ENCODE measurements around the gene CTNNA3. TPM values are rescaled to one million over a fixed set of nuclear protein-coding genes. Genes with fewer than 3 reads are reported as not detected.

The CTNNA3 gene
- total and polyA plus RNA-seq, 4 experiments from 2014 or later, result not detected

DNA sequence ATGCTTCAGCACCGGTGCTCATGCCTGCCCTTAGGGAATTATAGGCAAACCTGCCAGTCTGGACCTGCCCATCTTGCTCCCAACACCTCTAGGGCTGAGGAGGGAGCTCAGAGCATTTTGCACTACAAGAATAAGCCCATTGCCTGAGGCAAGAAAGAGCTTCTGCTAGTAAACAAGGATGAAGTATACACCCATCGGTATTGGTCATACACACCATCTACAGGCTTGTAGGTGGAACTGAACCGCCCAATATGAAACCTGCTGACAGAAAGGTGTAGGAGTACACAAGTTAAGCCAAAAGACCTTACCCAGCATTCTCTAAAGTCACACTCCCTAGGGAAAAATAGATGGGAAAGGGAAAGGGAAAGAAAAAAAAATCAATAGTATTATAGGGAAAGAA is 1727.1 kb downstream of the CTNNA3 start:
- Histone ChIP-seq H3K4me3 (ENCODE audit: low read length in 2 of 2) (no peak overlapping the region), H3K36me3 (ENCODE audit: insufficient read depth, low read length) (no peaks in the 10 kb centered on the region), H3K27me3 (ENCODE audit: insufficient read depth, low read length) (no peaks in the 10 kb centered on the region), H3K9me3 (ENCODE audit: control insufficient read depth in 1 of 2, low read length in 2 of 2) (no peaks in the 10 kb centered on the region), H3K27ac (ENCODE audit: low read depth, low read length) (no peak overlapping the region), H3K4me1 (ENCODE audit: insufficient read depth, low read length) (no peaks in the 10 kb centered on the region)
- intact Hi-C loops (cut with micrococcal nuclease), result no loop called here
- Mint-ChIP-seq H3K9me3 (peaks cover 0 to 18% (median 5%) of the 10 kb centered on the region in 8 donors), H3K4me1 (no peaks in the 10 kb centered on the region), H3K36me3 (no peaks in the 10 kb centered on the region), H3K27ac (no peak overlapping the region), H3K4me3 (no peak overlapping the region), H3K27me3 (no peaks in the 10 kb centered on the region)
- ChIA-PET POLR2A (ENCODE audit: partially characterized antibody) (no interaction called here), CTCF (ENCODE audit: partially characterized antibody) (no interaction called here)
- DNase-seq, result no peak

DNA sequence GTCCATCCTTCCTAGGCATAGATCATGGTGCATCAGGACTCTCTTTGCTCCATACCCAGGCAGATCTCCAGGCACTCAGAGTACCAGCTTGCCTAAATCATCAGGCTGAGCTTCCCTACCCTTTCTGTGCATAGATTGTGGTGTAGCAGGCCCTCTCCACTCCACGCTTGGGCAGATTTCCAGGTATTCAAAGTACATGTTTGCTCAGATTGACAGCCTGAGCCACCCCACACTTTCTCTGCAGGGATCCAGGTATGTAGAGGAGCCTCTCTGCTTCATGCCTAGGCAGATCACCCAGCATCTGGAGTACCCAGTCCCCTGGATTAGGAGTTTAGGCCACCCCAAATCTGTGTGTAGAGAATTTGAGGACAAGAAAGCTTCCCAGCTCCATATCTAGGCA is 1727.6 kb downstream of the CTNNA3 start:
- Mint-ChIP-seq H3K9me3 (peaks cover 0 to 17% (median 5%) of the 10 kb centered on the region in 8 donors), H3K27ac (no peak overlapping the region), H3K4me3 (no peak overlapping the region), H3K4me1 (no peaks in the 10 kb centered on the region), H3K36me3 (no peaks in the 10 kb centered on the region), H3K27me3 (no peaks in the 10 kb centered on the region)
- H3K36me3 ChIP-seq (ENCODE audit: insufficient read depth, low read length), result no peaks in the 10 kb centered on the region
- H3K4me3 ChIP-seq (ENCODE audit: low read length in 2 of 2), result no peak overlapping the region
- H3K9me3 ChIP-seq (ENCODE audit: control insufficient read depth in 1 of 2, low read length in 2 of 2), result no peaks in the 10 kb centered on the region
- DNase-seq, result no peak
- POLR2A ChIA-PET (ENCODE audit: partially characterized antibody), result no interaction called here
- no peak overlapping the region for H3K27ac ChIP-seq (ENCODE audit: low read depth, low read length)
- no peaks in the 10 kb centered on the region for H3K27me3 ChIP-seq (ENCODE audit: insufficient read depth, low read length)
- intact Hi-C loops (cut with micrococcal nuclease), result no loop called here
- CTCF ChIA-PET (ENCODE audit: partially characterized antibody), result no interaction called here
- H3K4me1 ChIP-seq (ENCODE audit: insufficient read depth, low read length), result no peaks in the 10 kb centered on the region

DNA sequence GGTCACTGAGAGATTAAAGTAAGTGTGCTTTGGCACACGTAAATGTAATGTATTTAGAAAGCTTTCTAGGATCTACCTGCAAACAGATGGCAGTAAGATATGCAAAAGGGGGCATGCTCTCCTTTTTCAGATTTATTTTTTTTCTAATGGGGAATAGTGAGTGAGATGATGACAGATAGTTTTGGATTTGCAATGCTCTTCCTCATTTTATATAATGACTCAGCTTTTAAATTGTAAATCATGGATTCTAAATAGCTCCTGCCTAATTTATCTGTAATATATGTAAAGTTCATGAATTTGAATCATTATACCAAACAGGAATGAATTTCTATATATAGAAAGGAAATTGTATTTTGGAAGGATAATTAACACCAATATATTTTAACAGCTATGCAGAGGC is 1731.8 kb downstream of the CTNNA3 start:
- intact Hi-C loops (cut with micrococcal nuclease), result no loop called here
- Mint-ChIP-seq H3K36me3 (no peaks in the 10 kb centered on the region), H3K9me3 (peaks cover 0 to 26% (median 10%) of the 10 kb centered on the region in 8 donors), H3K4me1 (no peaks in the 10 kb centered on the region), H3K27ac (no peak overlapping the region), H3K4me3 (no peak overlapping the region), H3K27me3 (no peaks in the 10 kb centered on the region)
- Histone ChIP-seq H3K36me3 (ENCODE audit: insufficient read depth, low read length) (no peaks in the 10 kb centered on the region), H3K4me3 (ENCODE audit: low read length in 2 of 2) (no peak overlapping the region), H3K27ac (ENCODE audit: low read depth, low read length) (no peak overlapping the region), H3K9me3 (ENCODE audit: control insufficient read depth in 1 of 2, low read length in 2 of 2) (no peaks in the 10 kb centered on the region), H3K27me3 (ENCODE audit: insufficient read depth, low read length) (no peaks in the 10 kb centered on the region), H3K4me1 (ENCODE audit: insufficient read depth, low read length) (no peaks in the 10 kb centered on the region)
- DNase-seq, result no peak
- POLR2A ChIA-PET (ENCODE audit: partially characterized antibody), result no interaction called here
- CTCF ChIA-PET (ENCODE audit: partially characterized antibody), result no interaction called here

DNA sequence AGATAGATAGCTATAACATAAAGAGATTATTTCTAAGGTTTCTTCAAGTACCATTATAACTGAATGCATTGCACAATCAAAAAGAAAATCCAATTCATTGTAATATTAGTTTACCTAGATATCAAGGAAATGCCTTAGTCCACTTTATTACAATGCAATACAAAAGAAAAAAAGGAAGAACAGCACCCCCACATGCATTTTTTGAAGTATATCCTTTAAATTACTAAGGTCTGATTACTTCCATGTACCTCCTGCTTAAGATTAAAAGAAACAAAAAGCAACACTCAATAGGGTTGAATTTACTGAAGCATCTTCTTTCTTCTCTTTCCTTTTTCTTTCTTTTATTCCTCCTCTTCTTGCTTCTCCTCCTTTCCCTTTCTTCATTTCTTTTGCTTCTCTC is 1743.9 kb downstream of the CTNNA3 start:
- Histone ChIP-seq H3K36me3 (ENCODE audit: insufficient read depth, low read length) (no peaks in the 10 kb centered on the region), H3K9me3 (ENCODE audit: control insufficient read depth in 1 of 2, low read length in 2 of 2) (no peaks in the 10 kb centered on the region), H3K27me3 (ENCODE audit: insufficient read depth, low read length) (no peaks in the 10 kb centered on the region), H3K4me3 (ENCODE audit: low read length in 2 of 2) (no peak overlapping the region), H3K4me1 (ENCODE audit: insufficient read depth, low read length) (no peaks in the 10 kb centered on the region), H3K27ac (ENCODE audit: low read depth, low read length) (no peak overlapping the region)
- H3K36me3 Mint-ChIP-seq, result no peaks in the 10 kb centered on the region
- intact Hi-C loops (cut with micrococcal nuclease), result no loop called here
- no peak for DNase-seq
- ChIA-PET POLR2A (ENCODE audit: partially characterized antibody) (no interaction called here), CTCF (ENCODE audit: partially characterized antibody) (no interaction called here)
- no peak overlapping the region for H3K27ac Mint-ChIP-seq
- peaks cover 0 to 18% (median 5%) of the 10 kb centered on the region in 8 donors for H3K9me3 Mint-ChIP-seq
- no peaks in the 10 kb centered on the region for H3K4me1 Mint-ChIP-seq
- no peaks in the 10 kb centered on the region for H3K27me3 Mint-ChIP-seq
- H3K4me3 Mint-ChIP-seq, result no peak overlapping the region

DNA sequence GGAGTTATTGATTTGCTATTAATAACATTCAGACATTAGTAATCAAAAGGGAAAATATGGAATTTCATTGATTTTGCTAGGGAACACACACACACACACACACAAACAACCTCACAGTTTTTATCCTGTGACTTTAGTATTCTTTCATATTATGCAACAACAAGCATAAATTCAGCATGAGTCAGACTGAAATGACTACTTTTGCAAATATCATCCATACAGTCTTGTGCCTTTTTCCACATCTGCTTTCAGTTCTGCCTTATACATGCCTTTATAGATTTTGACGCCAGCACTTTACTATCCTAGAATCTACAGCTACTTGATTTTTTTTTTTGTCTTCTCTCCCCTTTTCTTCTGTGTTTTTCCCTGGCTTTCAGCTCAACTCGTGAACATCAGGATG is 1745.9 kb downstream of the CTNNA3 start:
- ChIA-PET POLR2A (ENCODE audit: partially characterized antibody) (no interaction called here), CTCF (ENCODE audit: partially characterized antibody) (no interaction called here)
- intact Hi-C loops (cut with micrococcal nuclease), result no loop called here
- no peak for DNase-seq
- Mint-ChIP-seq H3K27ac (no peak overlapping the region), H3K36me3 (no peaks in the 10 kb centered on the region), H3K4me3 (no peak overlapping the region), H3K9me3 (peaks cover 0 to 13% (median 4%) of the 10 kb centered on the region in 8 donors), H3K27me3 (no peaks in the 10 kb centered on the region), H3K4me1 (no peaks in the 10 kb centered on the region)
- Histone ChIP-seq H3K9me3 (ENCODE audit: control insufficient read depth in 1 of 2, low read length in 2 of 2) (no peaks in the 10 kb centered on the region), H3K27ac (ENCODE audit: low read depth, low read length) (no peak overlapping the region), H3K27me3 (ENCODE audit: insufficient read depth, low read length) (no peaks in the 10 kb centered on the region), H3K4me1 (ENCODE audit: insufficient read depth, low read length) (no peaks in the 10 kb centered on the region), H3K36me3 (ENCODE audit: insufficient read depth, low read length) (no peaks in the 10 kb centered on the region), H3K4me3 (ENCODE audit: low read length in 2 of 2) (no peak overlapping the region)

DNA sequence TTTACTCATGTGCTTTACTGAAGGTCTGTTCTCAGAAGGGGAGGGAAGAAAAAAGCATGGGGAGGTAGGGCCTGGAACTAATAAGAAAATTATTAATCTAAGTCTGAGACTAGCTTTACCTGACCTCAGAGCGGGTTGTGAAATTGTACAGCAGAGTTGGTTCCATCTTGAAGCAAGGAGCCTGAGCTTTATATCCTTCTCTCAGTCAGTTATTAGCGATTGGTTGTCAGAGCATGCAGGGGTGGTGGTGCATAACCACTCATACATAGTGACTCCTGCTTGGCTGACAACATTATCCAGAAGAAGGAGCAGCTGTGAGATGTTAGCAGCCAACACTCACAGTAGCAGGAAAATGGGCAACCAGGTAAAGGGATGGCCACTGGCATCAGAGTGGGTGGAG is 1746.5 kb downstream of the CTNNA3 start:
- H3K9me3 Mint-ChIP-seq, result peaks cover 0 to 13% (median 2%) of the 10 kb centered on the region in 8 donors
- no peak overlapping the region for H3K27ac ChIP-seq (ENCODE audit: low read depth, low read length)

DNA sequence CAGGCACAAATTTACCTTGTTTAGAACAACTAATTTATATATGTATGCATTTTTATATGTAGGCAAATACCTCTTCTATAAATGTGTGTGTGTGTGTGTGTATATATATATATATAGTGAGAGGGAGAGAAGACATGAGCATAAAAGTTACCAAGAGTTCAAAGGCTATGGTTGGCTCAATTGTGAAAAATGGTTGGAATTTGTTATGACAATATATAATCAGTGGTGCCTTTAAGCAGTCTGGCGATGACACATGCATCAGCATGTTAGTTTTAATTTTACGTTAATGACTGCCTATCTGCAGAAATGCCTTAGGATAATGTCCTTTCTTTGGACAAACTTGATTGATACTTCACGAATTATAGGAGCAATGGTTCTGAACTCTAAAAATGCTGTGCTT is 1750.9 kb downstream of the CTNNA3 start:
- Histone ChIP-seq H3K9me3 (ENCODE audit: control insufficient read depth in 1 of 2, low read length in 2 of 2) (no peaks in the 10 kb centered on the region), H3K4me1 (ENCODE audit: insufficient read depth, low read length) (no peaks in the 10 kb centered on the region), H3K36me3 (ENCODE audit: insufficient read depth, low read length) (no peaks in the 10 kb centered on the region), H3K27ac (ENCODE audit: low read depth, low read length) (no peak overlapping the region), H3K27me3 (ENCODE audit: insufficient read depth, low read length) (no peaks in the 10 kb centered on the region), H3K4me3 (ENCODE audit: low read length in 2 of 2) (no peak overlapping the region)
- H3K9me3 Mint-ChIP-seq, result peaks cover 0 to 12% (median 0%) of the 10 kb centered on the region in 8 donors
- no peak for DNase-seq
- POLR2A ChIA-PET (ENCODE audit: partially characterized antibody), result no interaction called here
- no peak overlapping the region for H3K4me3 Mint-ChIP-seq
- H3K36me3 Mint-ChIP-seq, result no peaks in the 10 kb centered on the region
- no peaks in the 10 kb centered on the region for H3K4me1 Mint-ChIP-seq
- H3K27me3 Mint-ChIP-seq, result no peaks in the 10 kb centered on the region
- CTCF ChIA-PET (ENCODE audit: partially characterized antibody), result no interaction called here
- H3K27ac Mint-ChIP-seq, result no peak overlapping the region
- intact Hi-C loops (cut with micrococcal nuclease), result no loop called here

More for the DNA sequence above, 1746.5 kb downstream of the CTNNA3 start:
- Histone ChIP-seq H3K4me3 (ENCODE audit: low read length in 2 of 2) (no peak overlapping the region), H3K4me1 (ENCODE audit: insufficient read depth, low read length) (no peaks in the 10 kb centered on the region), H3K27me3 (ENCODE audit: insufficient read depth, low read length) (no peaks in the 10 kb centered on the region), H3K9me3 (ENCODE audit: control insufficient read depth in 1 of 2, low read length in 2 of 2) (no peaks in the 10 kb centered on the region), H3K36me3 (ENCODE audit: insufficient read depth, low read length) (no peaks in the 10 kb centered on the region)
- no peak overlapping the region for H3K27ac Mint-ChIP-seq
- H3K27me3 Mint-ChIP-seq, result no peaks in the 10 kb centered on the region
- DNase-seq, result no peak
- ChIA-PET POLR2A (ENCODE audit: partially characterized antibody) (no interaction called here), CTCF (ENCODE audit: partially characterized antibody) (no interaction called here)
- no peaks in the 10 kb centered on the region for H3K36me3 Mint-ChIP-seq
- no peak overlapping the region for H3K4me3 Mint-ChIP-seq
- no peaks in the 10 kb centered on the region for H3K4me1 Mint-ChIP-seq
- intact Hi-C loops (cut with micrococcal nuclease), result no loop called here

DNA sequence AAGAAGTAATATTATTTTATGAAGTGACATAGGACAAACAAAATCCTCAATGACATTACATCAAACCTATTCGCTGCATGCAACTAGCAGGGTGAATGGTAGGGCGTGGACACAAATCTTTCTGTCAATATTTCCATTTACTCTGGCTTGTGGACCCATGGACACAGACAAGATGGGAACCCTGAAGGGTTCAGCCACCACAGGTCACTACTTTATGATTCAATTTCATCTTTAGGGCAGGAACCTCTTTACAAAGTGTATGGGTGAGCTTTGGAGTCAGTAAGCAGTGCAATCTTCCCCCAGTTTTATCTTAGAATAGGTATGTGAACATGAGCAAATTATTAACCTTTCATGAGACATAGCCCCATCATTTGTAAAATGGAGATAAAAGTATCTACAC is 1752.5 kb downstream of the CTNNA3 start:
- Mint-ChIP-seq H3K27me3 (no peaks in the 10 kb centered on the region), H3K4me3 (no peak overlapping the region), H3K4me1 (no peaks in the 10 kb centered on the region), H3K9me3 (peaks cover 0 to 12% (median 0%) of the 10 kb centered on the region in 8 donors), H3K27ac (no peak overlapping the region), H3K36me3 (no peaks in the 10 kb centered on the region)
- POLR2A ChIA-PET (ENCODE audit: partially characterized antibody), result no interaction called here
- Histone ChIP-seq H3K4me3 (ENCODE audit: low read length in 2 of 2) (no peak overlapping the region), H3K27me3 (ENCODE audit: insufficient read depth, low read length) (no peaks in the 10 kb centered on the region), H3K4me1 (ENCODE audit: insufficient read depth, low read length) (no peaks in the 10 kb centered on the region), H3K36me3 (ENCODE audit: insufficient read depth, low read length) (no peaks in the 10 kb centered on the region), H3K9me3 (ENCODE audit: control insufficient read depth in 1 of 2, low read length in 2 of 2) (no peaks in the 10 kb centered on the region), H3K27ac (ENCODE audit: low read depth, low read length) (no peak overlapping the region)
- DNase-seq, result no peak
- CTCF ChIA-PET (ENCODE audit: partially characterized antibody), result no interaction called here
- intact Hi-C loops (cut with micrococcal nuclease), result no loop called here
